Neural cell (in vitro differentiated cells): ENCODE data around the gene ELOVL1. TPM values are rescaled to one million over a fixed set of nuclear protein-coding genes. Genes with fewer than 3 reads are reported as not detected.

Experiments
- H2AFZ ChIP-seq: fragments of 200-600, 300-800 bp; sonication (generic), shearing (Covaris generic); 2 replicates; pipeline ENCODE4 v1.6.0; 2014; ENCODE audit warnings: low read depth, mild to moderate bottlenecking, antibody characterized with exemption, low read length, moderate library complexity
- H3F3A ChIP-seq: fragments of 200-600 bp; shearing (Covaris generic); 2 replicates; pipeline ENCODE4 v1.6.1; 2016; ENCODE audit warnings: mild to moderate bottlenecking, moderate library complexity, mixed read lengths, antibody characterized with exemption, low read length; ENCODE audit not compliant: insufficient read depth, poor library complexity, severe bottlenecking
- H3K27ac ChIP-seq: fragments of 200-600, 300-800 bp; sonication (generic), shearing (Covaris generic); 2 replicates; pipeline ENCODE4 v1.5.1; 2014; ENCODE audit warnings: mild to moderate bottlenecking, low read length, moderate library complexity
- H3K27me3 ChIP-seq: fragments of 300-800, 200-600 bp; sonication (generic), shearing (Covaris generic); 2 replicates; pipeline ENCODE4 v1.6.0; 2014; ENCODE audit warnings: mild to moderate bottlenecking, low read depth, low read length, moderate library complexity; ENCODE audit not compliant: insufficient read depth
- H3K36me3 ChIP-seq: fragments of 300-800, 200-600 bp; sonication (generic), shearing (Covaris generic); 2 replicates; pipeline ENCODE4 v1.5.1; 2014; ENCODE audit warnings: mild to moderate bottlenecking, antibody characterized with exemption, low read length, moderate library complexity; ENCODE audit not compliant: insufficient read depth
- H3K4me2 ChIP-seq: fragments of 300-800, 200-600 bp; sonication (generic), shearing (Covaris generic); 2 replicates; pipeline ENCODE4 v1.6.0; 2014; ENCODE audit warnings: mild to moderate bottlenecking, low read length
- H3K4me3 ChIP-seq: fragments of 300-800, 200-600 bp; sonication (generic), shearing (Covaris generic); 2 replicates; pipeline ENCODE4 v1.5.1; 2014; ENCODE audit warnings: mild to moderate bottlenecking, low read length, moderate library complexity
- H3K79me2 ChIP-seq: fragments of 200-600 bp; shearing (Covaris generic); replicated peaks from 2 replicates; pipeline ENCODE4 v1.6.0; 2014; ENCODE audit warnings: mild to moderate bottlenecking, low read length, moderate library complexity; ENCODE audit not compliant: insufficient read depth
- H3K9ac ChIP-seq: fragments of 300-800, 200-600 bp; sonication (generic), shearing (Covaris generic); 2 replicates; pipeline ENCODE4 v1.6.1; 2016; ENCODE audit warnings: mild to moderate bottlenecking, low read length, mixed read lengths
- H3K9me2 ChIP-seq: fragments of 200-600 bp; shearing (Covaris generic); 2 replicates; pipeline ENCODE4 v1.6.1; 2016; ENCODE audit warnings: mild to moderate bottlenecking, low read length, mixed read lengths; ENCODE audit not compliant: insufficient read depth
- H3K9me3 ChIP-seq: fragments of 200-600, 300-800 bp; sonication (generic), shearing (Covaris generic); 2 replicates; pipeline ENCODE4 v1.6.1; 2016; ENCODE audit warnings: mild to moderate bottlenecking, mixed run types, low read length, moderate library complexity, mixed read lengths
- H4K20me1 ChIP-seq: fragments of 200-600 bp; shearing (Covaris generic); 2 replicates; pipeline ENCODE4 v1.6.1; 2016; ENCODE audit warnings: mild to moderate bottlenecking, mixed run types; ENCODE audit not compliant: insufficient read depth
- CTCF ChIP-seq: fragments of 450-650 bp; IDR thresholded peaks from 2 replicates; pipeline ENCODE4 v1.5.1; 2014; ENCODE audit warnings: antibody characterized with exemption, mild to moderate bottlenecking, moderate library complexity; ENCODE audit not compliant: poor library complexity, severe bottlenecking
- EP300 ChIP-seq: fragments of 450-650 bp; conservative IDR thresholded peaks from 2 replicates; pipeline ENCODE4 v1.6.1; 2014; ENCODE audit warnings: antibody characterized with exemption, mild to moderate bottlenecking, moderate library complexity; ENCODE audit not compliant: poor library complexity, severe bottlenecking
- EZH2 ChIP-seq: fragments of 200-600, 300-800 bp; shearing (Covaris generic), sonication (generic); IDR thresholded peaks from 2 replicates; pipeline ENCODE4 v1.6.1; 2014; ENCODE audit warnings: antibody characterized with exemption, low read length, borderline replicate concordance, mild to moderate bottlenecking; ENCODE audit not compliant: insufficient read depth, poor library complexity, severe bottlenecking
- MXI1 ChIP-seq: fragments of 450-650 bp; conservative IDR thresholded peaks from 2 replicates; pipeline ENCODE4 v1.6.1; 2014; ENCODE audit warnings: antibody characterized with exemption, mild to moderate bottlenecking; ENCODE audit not compliant: poor library complexity, severe bottlenecking
- POLR2AphosphoS5 ChIP-seq: IDR thresholded peaks from 2 replicates; pipeline ENCODE4 v1.6.1; 2012
- RAD21 ChIP-seq: fragments of 450-650 bp; conservative IDR thresholded peaks from 2 replicates; pipeline ENCODE4 v1.6.1; 2014; ENCODE audit warnings: antibody characterized with exemption, mild to moderate bottlenecking, moderate library complexity
- SMC3 ChIP-seq: fragments of 450-650 bp; conservative IDR thresholded peaks from 2 replicates; pipeline ENCODE4 v1.6.1; 2014; ENCODE audit warnings: antibody characterized with exemption, mild to moderate bottlenecking, moderate library complexity; ENCODE audit not compliant: poor library complexity
- TAF1 ChIP-seq: IDR thresholded peaks from 2 replicates; pipeline ENCODE4 v1.6.1; 2012; ENCODE audit warnings: low read depth
- polyA plus RNA-seq: library from polyadenylated mRNA; depleted of rRNA; stranded (reverse); fragments of >200 nt; gene quantifications from 2 replicates; pipeline ENCODE4 v1.2.3, GENCODE V29; 2014
- TF ChIP-seq, protein P1 (sequence below): IDR thresholded peaks from 2 replicates; pipeline ENCODE4 v1.6.1; 2012; ENCODE audit warnings: borderline replicate concordance

The ELOVL1 gene
- polyA plus RNA-seq, 1 donor from 2014 or later = 12.9 TPM

DNA sequence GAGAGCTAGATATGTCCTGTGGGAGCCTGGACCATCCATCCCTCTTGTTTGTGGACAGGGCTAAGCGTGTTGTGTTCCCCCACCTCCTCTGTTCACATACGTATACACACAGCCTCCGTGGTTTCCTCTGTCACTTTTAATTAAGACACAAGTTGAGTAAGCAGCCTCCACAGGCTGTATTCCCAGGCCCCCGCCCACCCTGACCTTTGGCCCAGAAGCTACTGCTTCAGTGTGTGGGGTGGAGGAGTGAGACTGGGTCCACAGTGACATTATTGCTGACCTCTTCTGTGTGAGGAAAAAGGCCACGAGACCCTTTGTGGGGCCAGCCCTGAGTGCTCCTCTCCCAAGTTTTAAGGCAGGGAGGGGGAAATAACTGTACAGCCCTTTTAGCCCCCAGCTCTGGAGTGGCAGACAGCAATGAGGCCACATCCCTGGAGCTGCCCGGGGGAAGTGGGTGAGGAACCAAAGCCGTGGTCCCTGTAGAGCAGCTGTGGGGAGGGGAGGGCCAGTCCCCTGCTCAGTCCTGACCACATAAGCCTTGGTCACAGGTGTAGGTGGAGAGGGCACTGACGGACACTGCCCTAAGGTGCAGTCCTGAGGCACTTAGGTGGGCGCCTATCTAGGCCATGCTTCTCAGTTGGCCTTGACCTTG is 4.4 kb downstream of the ELOVL1 start:
- H3K9ac ChIP-seq = no peak overlapping the region
- no peaks in the 10 kb centered on the region for H3K36me3 ChIP-seq
- no peak overlapping the region for H3K4me2 ChIP-seq
- H3K9me3 ChIP-seq = no peaks in the 10 kb centered on the region
- no peaks in the 10 kb centered on the region for H3K9me2 ChIP-seq
- no peak overlapping the region for H2AFZ ChIP-seq
- H3K27me3 ChIP-seq = no peaks in the 10 kb centered on the region
- peaks cover 6% of the 10 kb centered on the region for H3K79me2 ChIP-seq
- TF ChIP-seq CTCF = no peak
- TF ChIP-seq SMC3 = no peak
- TF ChIP-seq, protein P1, sequence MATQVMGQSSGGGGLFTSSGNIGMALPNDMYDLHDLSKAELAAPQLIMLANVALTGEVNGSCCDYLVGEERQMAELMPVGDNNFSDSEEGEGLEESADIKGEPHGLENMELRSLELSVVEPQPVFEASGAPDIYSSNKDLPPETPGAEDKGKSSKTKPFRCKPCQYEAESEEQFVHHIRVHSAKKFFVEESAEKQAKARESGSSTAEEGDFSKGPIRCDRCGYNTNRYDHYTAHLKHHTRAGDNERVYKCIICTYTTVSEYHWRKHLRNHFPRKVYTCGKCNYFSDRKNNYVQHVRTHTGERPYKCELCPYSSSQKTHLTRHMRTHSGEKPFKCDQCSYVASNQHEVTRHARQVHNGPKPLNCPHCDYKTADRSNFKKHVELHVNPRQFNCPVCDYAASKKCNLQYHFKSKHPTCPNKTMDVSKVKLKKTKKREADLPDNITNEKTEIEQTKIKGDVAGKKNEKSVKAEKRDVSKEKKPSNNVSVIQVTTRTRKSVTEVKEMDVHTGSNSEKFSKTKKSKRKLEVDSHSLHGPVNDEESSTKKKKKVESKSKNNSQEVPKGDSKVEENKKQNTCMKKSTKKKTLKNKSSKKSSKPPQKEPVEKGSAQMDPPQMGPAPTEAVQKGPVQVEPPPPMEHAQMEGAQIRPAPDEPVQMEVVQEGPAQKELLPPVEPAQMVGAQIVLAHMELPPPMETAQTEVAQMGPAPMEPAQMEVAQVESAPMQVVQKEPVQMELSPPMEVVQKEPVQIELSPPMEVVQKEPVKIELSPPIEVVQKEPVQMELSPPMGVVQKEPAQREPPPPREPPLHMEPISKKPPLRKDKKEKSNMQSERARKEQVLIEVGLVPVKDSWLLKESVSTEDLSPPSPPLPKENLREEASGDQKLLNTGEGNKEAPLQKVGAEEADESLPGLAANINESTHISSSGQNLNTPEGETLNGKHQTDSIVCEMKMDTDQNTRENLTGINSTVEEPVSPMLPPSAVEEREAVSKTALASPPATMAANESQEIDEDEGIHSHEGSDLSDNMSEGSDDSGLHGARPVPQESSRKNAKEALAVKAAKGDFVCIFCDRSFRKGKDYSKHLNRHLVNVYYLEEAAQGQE = no peak
- TF ChIP-seq RAD21 = no peak
- no peak for TF ChIP-seq TAF1
- TF ChIP-seq MXI1 = no peak
- no peak for TF ChIP-seq EZH2
- no peak for TF ChIP-seq POLR2AphosphoS5
- TF ChIP-seq EP300 = no peak
- H4K20me1 ChIP-seq = no peaks in the 10 kb centered on the region
- H3F3A ChIP-seq = no peaks in the 10 kb centered on the region
- no peak overlapping the region for H3K27ac ChIP-seq
- H3K4me3 ChIP-seq = no peak overlapping the region

GRCh38 chr1:43360616-43361015 is 7.2 kb downstream of the ELOVL1 start:
- Histone ChIP-seq H3K4me3 (no peak overlapping the region), H3K4me2 (no peak overlapping the region), H3K36me3 (no peaks in the 10 kb centered on the region), H3K9ac (no peak overlapping the region), H3K79me2 (peaks cover 6% of the 10 kb centered on the region), H3F3A (no peaks in the 10 kb centered on the region), H2AFZ (no peak overlapping the region), H4K20me1 (no peaks in the 10 kb centered on the region), H3K27ac (no peak overlapping the region), H3K9me2 (no peaks in the 10 kb centered on the region), H3K27me3 (no peaks in the 10 kb centered on the region), H3K9me3 (no peaks in the 10 kb centered on the region)
- TF ChIP-seq RAD21 = no peak
- no peak for TF ChIP-seq POLR2AphosphoS5
- TF ChIP-seq EZH2 = no peak
- TF ChIP-seq MXI1 = no peak
- no peak for TF ChIP-seq SMC3
- TF ChIP-seq EP300 = no peak
